Aorta (tissue), 5 donors: ENCODE measurements around the gene GGACT. TPM values are rescaled to one million over a fixed set of nuclear protein-coding genes. Genes with fewer than 3 reads are reported as not detected.
"Not testable (repeated sequence)": the region's sequence is repeated elsewhere in the genome, so short reads cannot be mapped to it uniquely, and the experiment has no call there.

Experiments
- ATAC-seq: fragments of 200-7000 bp; cut with Tn5 transposase; one replicate; pipeline ENCODE4 v1.9.1; 2022; ENCODE audit warnings: moderate library complexity; ENCODE audit not compliant: low FRiP score
- DNase-seq, 2 donors: peaks; one replicate each; pipeline ENCODE4 v3.0.0-alpha.2; 2020
- H3K27ac ChIP-seq, 2 donors: one replicate each; pipeline ENCODE4 v1.5.1; 2013; ENCODE audit warnings: low read length in 2 of 2, mild to moderate bottlenecking in 2 of 2, moderate library complexity in 2 of 2, control low read depth in 1 of 2, inconsistent platforms in 1 of 2, low read depth in 1 of 2
- H3K27me3 ChIP-seq, 2 donors: one replicate each; pipeline ENCODE4 v1.6.1; 2013; ENCODE audit warnings: control low read depth in 1 of 2, low read length in 1 of 2, mild to moderate bottlenecking in 1 of 2, moderate library complexity in 1 of 2; ENCODE audit not compliant: insufficient read depth in 2 of 2, control insufficient read depth in 1 of 2
- H3K36me3 ChIP-seq, 2 donors: one replicate each; pipeline ENCODE4 v1.6.1; 2013; ENCODE audit warnings: control low read depth in 1 of 2, low read length in 1 of 2, mild to moderate bottlenecking in 1 of 2; ENCODE audit not compliant: insufficient read depth in 2 of 2, control insufficient read depth in 1 of 2
- H3K4me1 ChIP-seq, 2 donors: one replicate each; pipeline ENCODE4 v1.6.1; 2013; ENCODE audit warnings: low read length in 2 of 2, control low read depth in 1 of 2, mild to moderate bottlenecking in 1 of 2, moderate library complexity in 1 of 2; ENCODE audit not compliant: insufficient read depth in 2 of 2, control insufficient read depth in 1 of 2
- H3K4me3 ChIP-seq, 2 donors: one replicate each; pipeline ENCODE4 v1.5.1; 2013; ENCODE audit warnings: low read length in 2 of 2, control low read depth in 1 of 2, mild to moderate bottlenecking in 1 of 2
- H3K9me3 ChIP-seq: one replicate; pipeline ENCODE4 v1.6.1; 2013; ENCODE audit warnings: mild to moderate bottlenecking, low read length; ENCODE audit not compliant: control insufficient read depth
- WGBS, 2 donors: extraction: QIAGEN DNeasy Blood & Tissue Kit; methylation state at CpG; one replicate each; pipeline ENCODE4 v1.1.7; 2013; 5-methylcytosine and 5-hydroxymethylcytosine counted together
- intact Hi-C, 2 donors: fragments of 100-400 bp; cut with DNase I; formaldehyde crosslinking; loops; one replicate each; pipeline versions ENCODE4 v1.14.2 to v1.15.0; 2022
- polyA plus RNA-seq, 2 donors: library from polyadenylated mRNA; stranded (reverse); fragments of 200-250 nt; gene quantifications; one replicate each; pipeline ENCODE4 v1.2.3, GENCODE V29; 2013
- total RNA-seq, 2 donors: library from RNA; stranded (reverse); fragmentation: NEBNext Ultra II Directional; extraction: Animal tissue kit (Norgen Biotek cat#: 25700); gene quantifications; one replicate each; pipeline ENCODE4 v1.2.1, GENCODE V29; 2021
- donor health status: healthy with polysubstance abuse.
- donor health status: Bipolar disorder and iron deficiency.
- donor health status: DM: no; HTN: no; CAD: no.
- donor health status: DM: no; HTN: no; CAD: no.
- donor health status: DM: yes; HTN: yes; CAD: no.

Gene GGACT
- total and polyA plus RNA-seq, 4 donors = 0.75 to 5.3 (median 2.8) TPM

DNA sequence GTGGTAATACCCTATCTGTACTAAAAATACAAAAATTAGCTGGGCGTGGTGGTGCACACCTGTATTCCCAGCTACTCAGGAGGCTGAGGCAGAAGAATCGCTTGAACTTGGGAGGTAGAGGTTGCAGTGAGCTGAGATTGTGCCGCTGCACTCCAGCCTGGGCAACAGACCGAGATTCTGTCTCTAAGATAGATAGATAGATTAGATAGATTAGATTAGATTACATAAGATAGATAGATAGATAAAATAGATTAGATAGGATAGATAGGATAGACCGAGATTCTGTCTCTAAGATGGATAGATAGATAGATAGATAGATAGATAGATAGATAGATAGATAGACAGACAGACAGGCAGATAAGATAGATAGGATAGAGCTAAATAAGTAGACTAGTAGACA lies 63.9 kb downstream of the GGACT start:
- DNase-seq, intact Hi-C loops, H3K27me3 ChIP-seq, H3K4me3 ChIP-seq, H3K27ac ChIP-seq, H3K36me3 ChIP-seq, H3K4me1 ChIP-seq, ATAC-seq, H3K9me3 ChIP-seq: not testable (repeated sequence)
- WGBS, 2 donors = 97% methylated on average over 5 of the region's 5 CpGs

DNA sequence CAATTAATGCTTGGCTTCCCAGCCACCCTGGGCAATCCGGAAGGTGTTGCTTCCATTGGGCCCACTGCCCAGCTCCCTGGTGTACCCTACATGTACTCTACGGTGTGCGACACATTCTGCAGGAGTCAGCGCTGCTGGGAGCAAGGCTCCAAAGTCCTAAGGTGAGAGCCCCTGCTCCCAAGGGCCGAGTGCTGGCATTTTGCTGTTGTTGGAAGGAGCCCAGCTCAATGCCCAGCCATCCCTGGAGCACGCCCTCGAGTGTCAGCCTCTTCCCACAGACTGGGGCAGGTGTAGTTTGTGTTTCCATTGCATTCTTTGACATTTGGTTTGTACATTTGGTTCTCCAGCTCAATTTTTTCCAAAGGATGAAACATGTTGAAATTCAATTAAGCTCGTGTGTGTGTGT lies 64.6 kb downstream of the GGACT start:
- Histone ChIP-seq H3K27me3 (no peaks in the 10 kb centered on the region), H3K4me1 (no peaks in the 10 kb centered on the region), H3K27ac (no peak overlapping the region), H3K36me3 (no peaks in the 10 kb centered on the region), H3K4me3 (no peak overlapping the region), H3K9me3 (no peaks in the 10 kb centered on the region)
- 87 to 88% methylated on average over 8 of the region's 8 CpGs for WGBS, 2 donors
- intact Hi-C loops = no loop called here
- ATAC-seq = no peak
- no peak for DNase-seq

DNA sequence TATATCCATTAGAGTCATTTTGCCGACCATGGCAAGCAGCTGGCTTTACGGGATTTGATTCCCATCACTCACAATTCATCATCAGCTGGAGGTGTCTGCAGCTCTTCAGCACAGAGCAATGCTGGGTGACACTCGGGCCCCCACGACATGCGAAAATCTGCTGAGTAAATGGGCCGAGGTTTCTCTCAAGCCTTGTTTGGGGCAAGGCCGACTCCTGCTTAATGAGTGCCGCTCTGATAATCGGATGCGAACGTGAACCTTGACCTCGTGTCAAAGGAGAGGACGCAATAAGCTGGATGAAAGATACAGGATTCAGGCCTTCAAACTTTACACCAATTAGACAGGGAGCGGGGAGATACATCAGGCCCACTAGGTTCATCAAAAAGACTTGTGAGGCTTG lies 65.2 kb downstream of the GGACT start:
- intact Hi-C loops = no loop called here
- Histone ChIP-seq H3K36me3 (no peaks in the 10 kb centered on the region), H3K4me3 (no peak overlapping the region), H3K4me1 (no peaks in the 10 kb centered on the region), H3K9me3 (no peaks in the 10 kb centered on the region), H3K27me3 (no peaks in the 10 kb centered on the region), H3K27ac (no peak overlapping the region)
- ATAC-seq = no peak
- no peak for DNase-seq
- 93 to 95% methylated on average over 14 of the region's 14 CpGs for WGBS, 2 donors

- Histone ChIP-seq H3K36me3 (no peaks in the 10 kb centered on the region), H3K9me3 (no peaks in the 10 kb centered on the region), H3K27me3 (no peaks in the 10 kb centered on the region), H3K27ac (no peak overlapping the region), H3K4me1 (no peaks in the 10 kb centered on the region), H3K4me3 (no peak overlapping the region)
- WGBS, 2 donors = 94 to 96% methylated on average over 9 of the region's 9 CpGs
- intact Hi-C loops = no loop called here
- ATAC-seq (no peak), DNase-seq (no peak)
Observed at GRCh38 chr13:100522618-100523309, 65.8 kb downstream of the GGACT start.

DNA sequence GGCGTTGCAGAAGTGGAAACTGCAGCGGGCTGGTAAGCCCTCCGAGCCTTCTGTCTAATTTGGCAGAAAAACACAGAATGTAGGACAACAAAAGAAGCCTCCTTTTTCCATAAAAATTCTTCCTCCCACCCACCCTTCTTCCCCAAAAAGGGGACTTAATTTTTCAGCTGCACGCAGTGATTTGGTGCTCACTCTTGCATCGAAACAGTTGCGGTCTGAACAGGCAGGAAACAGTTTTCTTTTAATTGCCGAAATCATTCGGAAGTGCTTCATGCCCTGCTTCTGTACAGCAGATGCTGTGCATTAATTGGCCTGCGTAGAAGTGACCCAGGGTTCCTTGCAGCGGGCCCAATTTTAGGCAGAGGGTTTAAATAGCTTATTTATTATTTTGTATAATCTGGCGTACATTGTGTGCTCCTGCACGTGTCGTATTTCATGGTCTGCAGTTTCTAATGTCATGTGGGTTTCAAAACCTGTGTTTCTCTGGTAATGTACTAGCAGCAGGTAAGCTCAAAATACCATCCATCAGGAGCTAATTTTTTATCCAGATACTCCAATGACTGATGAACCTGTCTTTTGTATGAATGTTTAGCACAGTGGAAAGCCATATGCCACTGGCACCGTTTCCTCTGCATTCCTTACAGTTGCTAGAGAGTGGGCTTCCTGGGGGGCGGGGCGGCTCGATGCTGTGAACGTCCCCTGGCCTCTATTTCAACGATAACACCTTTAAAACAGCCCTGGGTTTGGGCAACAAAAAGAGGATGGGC lies 66.6 kb downstream of the GGACT start:
- Histone ChIP-seq H3K4me1 (no peaks in the 10 kb centered on the region), H3K27me3 (no peaks in the 10 kb centered on the region), H3K36me3 (no peaks in the 10 kb centered on the region), H3K27ac (no peak overlapping the region), H3K9me3 (no peaks in the 10 kb centered on the region), H3K4me3 (no peak overlapping the region)
- 88 to 90% methylated on average over 19 of the region's 19 CpGs for WGBS, 2 donors
- DNase-seq (no peak), ATAC-seq (no peak)
- intact Hi-C loops = no loop called here

- no peaks in the 10 kb centered on the region for H3K27me3 ChIP-seq
- no peaks in the 10 kb centered on the region for H3K9me3 ChIP-seq
- DNase-seq = no peak
- WGBS, 2 donors = 78 to 85% methylated on average over 27 of the region's 27 CpGs
- peak; percentile 36 for ATAC-seq
- no peaks in the 10 kb centered on the region for H3K36me3 ChIP-seq
- intact Hi-C loops = no loop called here
- H3K27ac ChIP-seq = no peak overlapping the region
- H3K4me3 ChIP-seq = no peak overlapping the region
- H3K4me1 ChIP-seq = no peaks in the 10 kb centered on the region
Observed at GRCh38 chr13:100520936-100521850, 67.4 kb downstream of the GGACT start.

DNA sequence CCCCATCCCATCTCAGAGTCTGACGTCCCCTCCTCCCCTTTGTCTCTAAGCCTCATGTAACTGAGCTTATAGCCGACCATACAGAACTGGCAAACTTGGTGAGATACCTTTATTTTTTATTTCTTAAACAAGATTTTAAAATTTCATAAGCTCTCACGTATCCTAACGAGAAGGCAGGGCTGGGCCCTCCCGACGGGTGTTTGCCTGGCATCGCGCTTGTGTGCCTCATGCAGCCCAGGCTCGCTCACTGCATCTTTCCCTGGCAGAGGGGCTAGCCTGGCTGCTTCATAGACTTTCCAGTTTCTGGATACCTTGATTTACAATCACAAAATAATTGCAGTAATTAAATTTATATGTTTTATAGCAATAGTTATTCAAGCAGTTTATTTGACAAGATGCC lies 69.0 kb downstream of the GGACT start:
- Histone ChIP-seq H3K27me3 (no peaks in the 10 kb centered on the region), H3K4me1 (no peaks in the 10 kb centered on the region), H3K36me3 (no peaks in the 10 kb centered on the region), H3K4me3 (no peak overlapping the region), H3K27ac (no peak overlapping the region), H3K9me3 (no peaks in the 10 kb centered on the region)
- no peak for DNase-seq
- ATAC-seq = no peak
- intact Hi-C loops = loop anchor here in 1 of 2 donors (10.0 kb wide), 1 partner anchor 605 kb away; no protein-coding TSS in a partner anchor
- WGBS, 2 donors = 96 to 97% methylated on average over 9 of the region's 9 CpGs

- no peaks in the 10 kb centered on the region for H3K27me3 ChIP-seq
- no peak overlapping the region for H3K4me3 ChIP-seq
- DNase-seq (no peak), ATAC-seq (no peak)
- H3K27ac ChIP-seq = no peak overlapping the region
- no peaks in the 10 kb centered on the region for H3K4me1 ChIP-seq
- H3K36me3 ChIP-seq = no peaks in the 10 kb centered on the region
- WGBS, 2 donors = 90 to 92% methylated on average over 8 of the region's 8 CpGs
- H3K9me3 ChIP-seq = no peaks in the 10 kb centered on the region
- intact Hi-C loops = loop anchor here in 1 of 2 donors (10.0 kb wide), 1 partner anchor 604 kb away; no protein-coding TSS in a partner anchor
Observed at GRCh38 chr13:100518394-100519062, 70.1 kb downstream of the GGACT start.
